K562 (cell line): ENCODE data around the gene TRAPPC5. TPM values are rescaled to one million over a fixed set of nuclear protein-coding genes. Genes with fewer than 3 reads are reported as not detected.

ENCODE experiments used
- CHD2 ChIP-seq: IDR thresholded peaks from 2 replicates; pipeline ENCODE4 v1.6.1; 2011; ENCODE audit warnings: low read depth, low read length
- FOSL1 ChIP-seq: fragments of 200-800 bp; sonication (Bioruptor generic); conservative IDR thresholded peaks from 2 replicates; pipeline ENCODE4 v1.6.1; 2016; ENCODE audit warnings: missing genetic modification characterization, missing compliant biosample characterization
- GTF2F1 ChIP-seq: IDR thresholded peaks from 2 replicates; pipeline ENCODE4 v1.6.1; 2011; ENCODE audit warnings: low read depth, low read length, improper control_type of control experiment
- HCFC1 ChIP-seq: IDR thresholded peaks from 2 replicates; pipeline ENCODE4 v1.6.1; 2012; ENCODE audit warnings: low read depth, low read length, improper control_type of control experiment
- HMG20B ChIP-seq: fragments of 250-450 bp; sonication (Bioruptor Pico); IDR thresholded peaks from 2 replicates; pipeline ENCODE4 v1.5.0; 2021; ENCODE audit warnings: mild to moderate bottlenecking
- HSF4 ChIP-seq: fragments of 250-450 bp; sonication (Bioruptor Pico); IDR thresholded peaks from 2 replicates; pipeline ENCODE4 v2.1.2; 2022; ENCODE audit warnings: mild to moderate bottlenecking, moderate library complexity, borderline replicate concordance
- MEIS2 ChIP-seq: fragments of 450-650 bp; IDR thresholded peaks from 2 replicates; pipeline ENCODE4 v1.6.1; 2014; ENCODE audit warnings: mild to moderate bottlenecking; ENCODE audit not compliant: partially characterized antibody
- NCOR1 ChIP-seq: fragments of 450-650 bp; IDR thresholded peaks from 2 replicates; pipeline ENCODE4 v1.6.1; 2016; ENCODE audit warnings: mild to moderate bottlenecking, moderate library complexity
- PCBP1 ChIP-seq: fragments of 200-400 bp; formaldehyde crosslinking; IDR thresholded peaks from 2 replicates; pipeline ENCODE4 v1.6.1; 2018; ENCODE audit warnings: mild to moderate bottlenecking, low read depth, low read length; ENCODE audit not compliant: poor library complexity, severe bottlenecking
- YBX1 ChIP-seq: fragments of 450-650 bp; IDR thresholded peaks from 2 replicates; pipeline ENCODE4 v1.7.1; 2016; ENCODE audit warnings: mild to moderate bottlenecking
- ZNF175 ChIP-seq: fragments of 200-800 bp; sonication (Bioruptor generic); IDR thresholded peaks from 2 replicates; pipeline ENCODE4 v1.6.1; 2016; ENCODE audit warnings: low read depth, mild to moderate bottlenecking, missing genetic modification characterization, missing compliant biosample characterization
- polyA plus RNA-seq, 8 experiments: library from polyadenylated mRNA; depleted of rRNA in 4 of 8; stranded (reverse) in 5 of 8; unstranded in 3 of 8; fragments of >200 nt; fragmentation: Nextera tagmentation in 2 of 8; fragmentation: Illumina TruSeq in 1 of 8; extraction: Ambion mirVana in 2 of 8; extraction: Trizol in 1 of 8; gene quantifications; 2 replicates each; pipeline versions ENCODE4 v1.2.1 to v1.2.3, GENCODE V29; 2011 to 2014; ENCODE audit warnings: inconsistent platforms in 1 of 8, missing spikeins in 1 of 8
- total RNA-seq, 7 experiments: library from RNA; depleted of rRNA in 6 of 7; stranded (reverse); fragments of >200 nt in 6 of 7; fragmentation: Illumina TruSeq in 2 of 7; extraction: Trizol in 2 of 7; gene quantifications; 2 replicates each; pipeline versions ENCODE4 v1.2.1 to v1.2.3, GENCODE V29; 2011 to 2021; ENCODE audit warnings: low replicate concordance in 1 of 7
- TF ChIP-seq, protein P1 (sequence below): fragments of 450-650 bp; IDR thresholded peaks from 2 replicates; pipeline ENCODE4 v1.6.1; 2016; ENCODE audit warnings: mild to moderate bottlenecking
- TF ChIP-seq, protein P2 (sequence below), 2 experiments: fragments of 450-650 bp in 1 of 2; IDR thresholded peaks; 2 replicates each; pipeline ENCODE4 v1.6.1; 2011 to 2017; ENCODE audit warnings: low read depth in 2 of 2, antibody characterized with exemption in 1 of 2, borderline replicate concordance in 1 of 2, low read length in 1 of 2, mild to moderate bottlenecking in 1 of 2, mixed read lengths in 1 of 2; ENCODE audit not compliant: control insufficient read depth in 1 of 2
- TF ChIP-seq, protein P3 (sequence below): sonication (generic); formaldehyde crosslinking; IDR thresholded peaks from 2 replicates; pipeline ENCODE4 v1.8.0; 2022; ENCODE audit warnings: mild to moderate bottlenecking, missing genetic modification reagents
- TF ChIP-seq, protein P4 (sequence below): fragments of 450-650 bp; formaldehyde crosslinking; IDR thresholded peaks from 2 replicates; pipeline ENCODE4 v1.4.0; 2022; ENCODE audit warnings: missing genetic modification characterization
- TF ChIP-seq, protein P5 (sequence below): fragments of 250-450 bp; sonication (Bioruptor Pico); IDR thresholded peaks from 2 replicates; pipeline ENCODE4 v1.8.0; 2021; ENCODE audit warnings: moderate library complexity, mild to moderate bottlenecking, inconsistent platforms

TRAPPC5 gene
- total and polyA plus RNA-seq, 9 of the 15 experiments (the other 6 are each of a cell fraction or from before 2014, with no cell fraction given): 2.0 to 76.9 (median 29.3) TPM

DNA sequence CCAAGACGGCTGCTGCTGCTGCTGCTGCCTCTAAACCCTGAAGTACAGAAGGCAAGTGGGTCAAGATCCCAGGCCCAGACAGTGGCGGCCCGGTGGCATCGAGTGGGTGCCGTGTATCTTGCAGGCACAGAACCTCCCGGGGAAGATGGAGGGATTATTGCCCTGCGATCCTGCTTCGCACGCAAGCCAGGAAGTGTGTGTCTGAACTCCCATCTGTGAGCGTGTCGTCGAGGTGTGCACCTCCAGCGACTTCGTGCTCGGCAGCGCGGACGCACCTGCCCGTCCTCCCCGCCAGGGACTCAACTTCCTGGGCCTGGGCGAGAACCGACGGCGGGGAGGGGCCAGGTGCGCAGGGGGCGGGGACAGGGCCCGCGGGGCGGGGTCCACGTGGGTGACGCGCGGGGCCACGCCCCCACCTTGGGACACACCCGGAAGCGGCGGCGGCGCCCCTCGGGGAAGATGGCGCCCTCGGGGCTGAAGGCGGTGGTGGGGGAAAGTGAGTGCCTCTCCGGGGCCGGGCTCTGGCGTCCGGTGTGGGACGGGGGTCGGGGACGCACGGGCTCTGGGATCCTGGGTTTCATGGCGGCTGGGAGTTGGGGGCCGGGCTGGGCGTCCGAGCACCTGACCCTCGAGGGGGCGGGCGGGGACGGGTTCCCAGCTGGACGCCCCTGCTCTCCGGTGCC lies 43.8 kb upstream of the TRAPPC5 start, which contains the start of gene STXBP2 (continued):
- TF ChIP-seq HSF4 (CRISPR knock-in tag) (no peak), PCBP1 (peak; percentile 30), YBX1 (no peak), NCOR1 (no peak), CHD2 (no peak), HCFC1 (no peak), HMG20B (CRISPR knock-in tag) (no peak), MEIS2 (no peak), FOSL1 (tag) (no peak), ZNF175 (CRISPR knock-in tag) (no peak), GTF2F1 (no peak)
- TF ChIP-seq, protein P1, sequence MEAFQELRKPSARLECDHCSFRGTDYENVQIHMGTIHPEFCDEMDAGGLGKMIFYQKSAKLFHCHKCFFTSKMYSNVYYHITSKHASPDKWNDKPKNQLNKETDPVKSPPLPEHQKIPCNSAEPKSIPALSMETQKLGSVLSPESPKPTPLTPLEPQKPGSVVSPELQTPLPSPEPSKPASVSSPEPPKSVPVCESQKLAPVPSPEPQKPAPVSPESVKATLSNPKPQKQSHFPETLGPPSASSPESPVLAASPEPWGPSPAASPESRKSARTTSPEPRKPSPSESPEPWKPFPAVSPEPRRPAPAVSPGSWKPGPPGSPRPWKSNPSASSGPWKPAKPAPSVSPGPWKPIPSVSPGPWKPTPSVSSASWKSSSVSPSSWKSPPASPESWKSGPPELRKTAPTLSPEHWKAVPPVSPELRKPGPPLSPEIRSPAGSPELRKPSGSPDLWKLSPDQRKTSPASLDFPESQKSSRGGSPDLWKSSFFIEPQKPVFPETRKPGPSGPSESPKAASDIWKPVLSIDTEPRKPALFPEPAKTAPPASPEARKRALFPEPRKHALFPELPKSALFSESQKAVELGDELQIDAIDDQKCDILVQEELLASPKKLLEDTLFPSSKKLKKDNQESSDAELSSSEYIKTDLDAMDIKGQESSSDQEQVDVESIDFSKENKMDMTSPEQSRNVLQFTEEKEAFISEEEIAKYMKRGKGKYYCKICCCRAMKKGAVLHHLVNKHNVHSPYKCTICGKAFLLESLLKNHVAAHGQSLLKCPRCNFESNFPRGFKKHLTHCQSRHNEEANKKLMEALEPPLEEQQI: no peak
- TF ChIP-seq, protein P2, sequence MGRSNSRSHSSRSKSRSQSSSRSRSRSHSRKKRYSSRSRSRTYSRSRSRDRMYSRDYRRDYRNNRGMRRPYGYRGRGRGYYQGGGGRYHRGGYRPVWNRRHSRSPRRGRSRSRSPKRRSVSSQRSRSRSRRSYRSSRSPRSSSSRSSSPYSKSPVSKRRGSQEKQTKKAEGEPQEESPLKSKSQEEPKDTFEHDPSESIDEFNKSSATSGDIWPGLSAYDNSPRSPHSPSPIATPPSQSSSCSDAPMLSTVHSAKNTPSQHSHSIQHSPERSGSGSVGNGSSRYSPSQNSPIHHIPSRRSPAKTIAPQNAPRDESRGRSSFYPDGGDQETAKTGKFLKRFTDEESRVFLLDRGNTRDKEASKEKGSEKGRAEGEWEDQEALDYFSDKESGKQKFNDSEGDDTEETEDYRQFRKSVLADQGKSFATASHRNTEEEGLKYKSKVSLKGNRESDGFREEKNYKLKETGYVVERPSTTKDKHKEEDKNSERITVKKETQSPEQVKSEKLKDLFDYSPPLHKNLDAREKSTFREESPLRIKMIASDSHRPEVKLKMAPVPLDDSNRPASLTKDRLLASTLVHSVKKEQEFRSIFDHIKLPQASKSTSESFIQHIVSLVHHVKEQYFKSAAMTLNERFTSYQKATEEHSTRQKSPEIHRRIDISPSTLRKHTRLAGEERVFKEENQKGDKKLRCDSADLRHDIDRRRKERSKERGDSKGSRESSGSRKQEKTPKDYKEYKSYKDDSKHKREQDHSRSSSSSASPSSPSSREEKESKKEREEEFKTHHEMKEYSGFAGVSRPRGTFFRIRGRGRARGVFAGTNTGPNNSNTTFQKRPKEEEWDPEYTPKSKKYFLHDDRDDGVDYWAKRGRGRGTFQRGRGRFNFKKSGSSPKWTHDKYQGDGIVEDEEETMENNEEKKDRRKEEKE (IDR thresholded peaks at IDR 0.05; ENCODE audit: borderline replicate concordance in 1 of 2, control insufficient read depth in 1 of 2, low read depth in 2 of 2, low read length in 1 of 2): no peak
- TF ChIP-seq, protein P3, sequence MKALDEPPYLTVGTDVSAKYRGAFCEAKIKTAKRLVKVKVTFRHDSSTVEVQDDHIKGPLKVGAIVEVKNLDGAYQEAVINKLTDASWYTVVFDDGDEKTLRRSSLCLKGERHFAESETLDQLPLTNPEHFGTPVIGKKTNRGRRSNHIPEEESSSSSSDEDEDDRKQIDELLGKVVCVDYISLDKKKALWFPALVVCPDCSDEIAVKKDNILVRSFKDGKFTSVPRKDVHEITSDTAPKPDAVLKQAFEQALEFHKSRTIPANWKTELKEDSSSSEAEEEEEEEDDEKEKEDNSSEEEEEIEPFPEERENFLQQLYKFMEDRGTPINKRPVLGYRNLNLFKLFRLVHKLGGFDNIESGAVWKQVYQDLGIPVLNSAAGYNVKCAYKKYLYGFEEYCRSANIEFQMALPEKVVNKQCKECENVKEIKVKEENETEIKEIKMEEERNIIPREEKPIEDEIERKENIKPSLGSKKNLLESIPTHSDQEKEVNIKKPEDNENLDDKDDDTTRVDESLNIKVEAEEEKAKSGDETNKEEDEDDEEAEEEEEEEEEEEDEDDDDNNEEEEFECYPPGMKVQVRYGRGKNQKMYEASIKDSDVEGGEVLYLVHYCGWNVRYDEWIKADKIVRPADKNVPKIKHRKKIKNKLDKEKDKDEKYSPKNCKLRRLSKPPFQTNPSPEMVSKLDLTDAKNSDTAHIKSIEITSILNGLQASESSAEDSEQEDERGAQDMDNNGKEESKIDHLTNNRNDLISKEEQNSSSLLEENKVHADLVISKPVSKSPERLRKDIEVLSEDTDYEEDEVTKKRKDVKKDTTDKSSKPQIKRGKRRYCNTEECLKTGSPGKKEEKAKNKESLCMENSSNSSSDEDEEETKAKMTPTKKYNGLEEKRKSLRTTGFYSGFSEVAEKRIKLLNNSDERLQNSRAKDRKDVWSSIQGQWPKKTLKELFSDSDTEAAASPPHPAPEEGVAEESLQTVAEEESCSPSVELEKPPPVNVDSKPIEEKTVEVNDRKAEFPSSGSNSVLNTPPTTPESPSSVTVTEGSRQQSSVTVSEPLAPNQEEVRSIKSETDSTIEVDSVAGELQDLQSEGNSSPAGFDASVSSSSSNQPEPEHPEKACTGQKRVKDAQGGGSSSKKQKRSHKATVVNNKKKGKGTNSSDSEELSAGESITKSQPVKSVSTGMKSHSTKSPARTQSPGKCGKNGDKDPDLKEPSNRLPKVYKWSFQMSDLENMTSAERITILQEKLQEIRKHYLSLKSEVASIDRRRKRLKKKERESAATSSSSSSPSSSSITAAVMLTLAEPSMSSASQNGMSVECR (CRISPR knock-in tag): no peak
- TF ChIP-seq, protein P4, sequence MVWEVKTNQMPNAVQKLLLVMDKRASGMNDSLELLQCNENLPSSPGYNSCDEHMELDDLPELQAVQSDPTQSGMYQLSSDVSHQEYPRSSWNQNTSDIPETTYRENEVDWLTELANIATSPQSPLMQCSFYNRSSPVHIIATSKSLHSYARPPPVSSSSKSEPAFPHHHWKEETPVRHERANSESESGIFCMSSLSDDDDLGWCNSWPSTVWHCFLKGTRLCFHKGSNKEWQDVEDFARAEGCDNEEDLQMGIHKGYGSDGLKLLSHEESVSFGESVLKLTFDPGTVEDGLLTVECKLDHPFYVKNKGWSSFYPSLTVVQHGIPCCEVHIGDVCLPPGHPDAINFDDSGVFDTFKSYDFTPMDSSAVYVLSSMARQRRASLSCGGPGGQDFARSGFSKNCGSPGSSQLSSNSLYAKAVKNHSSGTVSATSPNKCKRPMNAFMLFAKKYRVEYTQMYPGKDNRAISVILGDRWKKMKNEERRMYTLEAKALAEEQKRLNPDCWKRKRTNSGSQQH: no peak
- TF ChIP-seq, protein P5, sequence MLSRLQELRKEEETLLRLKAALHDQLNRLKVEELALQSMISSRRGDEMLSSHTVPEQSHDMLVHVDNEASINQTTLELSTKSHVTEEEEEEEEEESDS (CRISPR knock-in tag): no peak
